Ovary (tissue), 3 donors: ENCODE data around the gene EXD3.

Experiments
- POLR2A ChIP-seq: fragments of 450-650 bp; IDR thresholded peaks from one replicate; pipeline ENCODE4 v1.6.1; 2017; ENCODE audit warnings: antibody characterized with exemption, mild to moderate bottlenecking, moderate library complexity
- TF ChIP-seq, protein P1 (sequence below), 3 donors: fragments of 450-650 bp in 2 of 3; fragments of 200-600 bp in 1 of 3; IDR thresholded peaks; one replicate each; pipeline versions ENCODE4 v1.5.1 to v1.8.0; 2016 to 2022; ENCODE audit warnings: antibody characterized with exemption in 3 of 3, mild to moderate bottlenecking in 1 of 3
- donor health status: DM: no; HTN: no; CAD: no.

DNA sequence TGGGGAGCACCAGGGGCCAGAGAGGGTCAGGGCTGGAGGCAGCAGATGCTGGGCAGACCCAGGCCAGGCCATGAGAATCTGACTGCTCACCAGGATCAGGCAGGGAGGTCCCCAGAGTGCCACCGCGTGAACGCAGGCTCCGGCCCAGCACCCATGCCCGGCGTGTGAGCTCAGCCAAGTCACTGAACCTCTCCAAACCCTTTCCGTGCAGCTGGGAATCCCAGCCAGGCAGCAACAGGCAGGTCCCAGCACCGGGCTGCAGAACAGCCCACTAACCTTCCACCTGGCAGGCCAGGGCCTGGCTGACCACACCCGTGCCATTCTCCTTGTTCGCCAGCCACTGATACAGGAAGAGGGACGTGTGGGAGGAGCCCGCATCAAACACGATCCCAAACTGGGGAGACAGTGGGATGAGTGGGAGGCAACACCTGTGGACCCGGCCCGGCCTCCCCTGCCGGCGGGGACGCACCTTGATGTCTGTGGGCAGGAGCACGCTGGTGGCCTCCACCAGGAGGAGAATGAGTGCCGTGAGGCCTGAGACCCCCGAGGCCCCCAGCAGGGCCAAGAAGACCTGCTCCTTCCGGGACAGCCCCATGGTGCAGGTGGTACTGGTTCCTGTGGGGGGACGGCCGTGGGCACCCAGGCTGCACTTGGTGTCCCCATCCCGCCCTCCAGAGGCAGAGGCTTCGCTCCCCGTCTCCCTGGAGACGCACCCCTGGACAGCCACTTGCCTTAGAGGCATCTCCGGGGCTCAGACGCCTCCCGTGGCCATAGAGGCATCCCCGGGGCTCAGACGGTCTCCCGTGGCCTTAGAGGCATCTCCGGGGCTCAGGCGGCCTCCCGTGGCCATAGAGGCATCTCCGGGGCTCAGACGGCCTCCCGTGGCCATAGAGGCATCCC is 15.0 kb upstream of the EXD3 start:
- TF ChIP-seq, protein P1, sequence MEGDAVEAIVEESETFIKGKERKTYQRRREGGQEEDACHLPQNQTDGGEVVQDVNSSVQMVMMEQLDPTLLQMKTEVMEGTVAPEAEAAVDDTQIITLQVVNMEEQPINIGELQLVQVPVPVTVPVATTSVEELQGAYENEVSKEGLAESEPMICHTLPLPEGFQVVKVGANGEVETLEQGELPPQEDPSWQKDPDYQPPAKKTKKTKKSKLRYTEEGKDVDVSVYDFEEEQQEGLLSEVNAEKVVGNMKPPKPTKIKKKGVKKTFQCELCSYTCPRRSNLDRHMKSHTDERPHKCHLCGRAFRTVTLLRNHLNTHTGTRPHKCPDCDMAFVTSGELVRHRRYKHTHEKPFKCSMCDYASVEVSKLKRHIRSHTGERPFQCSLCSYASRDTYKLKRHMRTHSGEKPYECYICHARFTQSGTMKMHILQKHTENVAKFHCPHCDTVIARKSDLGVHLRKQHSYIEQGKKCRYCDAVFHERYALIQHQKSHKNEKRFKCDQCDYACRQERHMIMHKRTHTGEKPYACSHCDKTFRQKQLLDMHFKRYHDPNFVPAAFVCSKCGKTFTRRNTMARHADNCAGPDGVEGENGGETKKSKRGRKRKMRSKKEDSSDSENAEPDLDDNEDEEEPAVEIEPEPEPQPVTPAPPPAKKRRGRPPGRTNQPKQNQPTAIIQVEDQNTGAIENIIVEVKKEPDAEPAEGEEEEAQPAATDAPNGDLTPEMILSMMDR (IDR thresholded peaks at IDR 0.05), result no peak
- TF ChIP-seq POLR2A, result no peak
